Activated T-helper 1 cell treated with anti-CD3 and anti-CD28 coated beads, Interleukin-12 subunit alpha, Interleukin-12 subunit beta, Interleukin-2, Interleukin-4 antibody, amounts not matched to agents 30 ng/mL and 10 ng/mL and 1 ng/mL, durations not matched to agents 14 hours and 24 hours and 36 hours (primary cell): ENCODE results near the gene GSTP1. TPM values are rescaled to one million over a fixed set of nuclear protein-coding genes. Genes with fewer than 3 reads are reported as not detected.

Source experiments
- DNase-seq: peaks from one replicate; pipeline ENCODE4 v3.0.0; 2021; ENCODE audit warnings: low spot score
- H3K27ac Mint-ChIP-seq: one replicate; pipeline ENCODE4 v1.8.0; 2021; ENCODE audit warnings: mild to moderate bottlenecking, mixed read lengths
- H3K27me3 Mint-ChIP-seq: one replicate; pipeline ENCODE4 v1.8.0; 2022; ENCODE audit warnings: mild to moderate bottlenecking, moderate library complexity, mixed read lengths; ENCODE audit not compliant: insufficient read depth
- H3K36me3 Mint-ChIP-seq: one replicate; pipeline ENCODE4 v1.8.0; 2021; ENCODE audit warnings: low read depth, mixed read lengths
- H3K4me1 Mint-ChIP-seq: one replicate; pipeline ENCODE4 v1.8.0; 2021; ENCODE audit warnings: low read depth, mixed read lengths
- H3K4me3 Mint-ChIP-seq: one replicate; pipeline ENCODE4 v1.8.0; 2021; ENCODE audit warnings: mild to moderate bottlenecking, moderate library complexity, mixed read lengths
- H3K9me3 Mint-ChIP-seq: one replicate; pipeline ENCODE4 v1.8.0; 2021; ENCODE audit warnings: mixed read lengths
- intact Hi-C: fragments of 100-400 bp; cut with micrococcal nuclease; formaldehyde crosslinking; loops from one replicate; pipeline ENCODE4 v1.15.1; 2024
- total RNA-seq: library from RNA; stranded (reverse); gene quantifications from 2 replicates; pipeline ENCODE4 v1.2.3, GENCODE V29; 2022

GSTP1 gene
- total RNA-seq, 1 donor from 2014 or later = 278 TPM

GRCh38 chr11:67572747-67573419 is 10.7 kb upstream of the GSTP1 start:
- H3K4me3 Mint-ChIP-seq = no peak overlapping the region
- no peak overlapping the region for H3K27ac Mint-ChIP-seq
- H3K9me3 Mint-ChIP-seq = no peaks in the 10 kb centered on the region
- DNase-seq = no peak
- intact Hi-C loops = loop anchor here (1.0 to 2.0 kb wide), 4 partner anchors 34 to 86 kb away; partner anchors contain the start of gene NDUFV1
- H3K27me3 Mint-ChIP-seq = peaks cover 15% of the 10 kb centered on the region
- H3K4me1 Mint-ChIP-seq = no peaks in the 10 kb centered on the region
- H3K36me3 Mint-ChIP-seq = no peaks in the 10 kb centered on the region

GRCh38 chr11:67574938-67575337 is 8.7 kb upstream of the GSTP1 start:
- no peaks in the 10 kb centered on the region for H3K36me3 Mint-ChIP-seq
- DNase-seq = no peak
- peaks cover 24% of the 10 kb centered on the region for H3K27me3 Mint-ChIP-seq
- peaks cover 10% of the 10 kb centered on the region for H3K4me1 Mint-ChIP-seq
- no peaks in the 10 kb centered on the region for H3K9me3 Mint-ChIP-seq
- H3K27ac Mint-ChIP-seq = no peak overlapping the region
- H3K4me3 Mint-ChIP-seq = no peak overlapping the region
- intact Hi-C loops = no loop called here

GRCh38 chr11:67576735-67577475 is 6.7 kb upstream of the GSTP1 start:
- no peak overlapping the region for H3K27ac Mint-ChIP-seq
- no peak for DNase-seq
- H3K9me3 Mint-ChIP-seq = no peaks in the 10 kb centered on the region
- H3K4me3 Mint-ChIP-seq = no peak overlapping the region
- H3K27me3 Mint-ChIP-seq = peaks cover 29% of the 10 kb centered on the region
- intact Hi-C loops = no loop called here
- peaks cover 17% of the 10 kb centered on the region for H3K4me1 Mint-ChIP-seq
- H3K36me3 Mint-ChIP-seq = no peaks in the 10 kb centered on the region

DNA sequence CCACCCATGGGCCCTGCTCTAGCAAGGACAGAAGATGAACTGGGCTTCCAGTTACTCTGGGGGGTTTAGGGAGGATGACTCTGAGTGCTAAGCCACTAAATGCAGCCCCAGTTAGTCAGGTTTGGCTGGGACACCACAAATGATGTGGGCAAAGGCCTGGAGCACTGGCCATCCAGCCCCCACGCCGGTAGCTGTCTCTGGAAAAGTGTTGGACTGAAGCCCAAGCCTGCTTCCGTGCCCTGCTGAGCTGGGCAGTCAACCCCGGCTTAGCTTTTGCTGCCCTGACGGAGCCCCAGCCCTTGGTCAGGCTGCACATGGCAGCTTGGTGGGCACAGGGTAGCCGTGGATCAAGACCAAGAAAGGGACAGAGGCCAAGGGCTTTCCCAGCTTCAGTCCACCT is 5.7 kb upstream of the GSTP1 start:
- Mint-ChIP-seq H3K27me3 (peaks cover 26% of the 10 kb centered on the region), H3K4me1 (peaks cover 27% of the 10 kb centered on the region), H3K4me3 (no peak overlapping the region), H3K9me3 (no peaks in the 10 kb centered on the region), H3K36me3 (no peaks in the 10 kb centered on the region), H3K27ac (no peak overlapping the region)
- intact Hi-C loops = no loop called here
- DNase-seq = no peak

DNA sequence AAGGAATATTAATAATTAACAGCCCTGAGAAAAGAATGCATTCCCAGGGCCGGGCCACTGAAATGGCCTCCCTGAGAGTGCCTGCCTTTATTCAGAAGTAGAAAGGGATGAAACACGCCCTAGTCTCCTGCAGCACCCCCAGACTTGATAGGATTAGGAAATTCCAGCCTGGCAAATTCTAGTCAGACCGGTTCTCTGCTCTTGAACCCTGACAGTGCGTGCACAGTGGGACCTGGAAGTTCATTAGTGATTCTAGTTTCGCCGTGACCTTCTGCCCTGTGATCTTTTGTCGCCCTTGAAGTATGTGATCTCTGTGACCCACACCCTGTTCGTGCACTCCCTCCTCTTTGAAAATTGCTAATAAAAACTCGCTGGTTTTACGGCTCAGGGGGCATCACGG is 2.1 kb upstream of the GSTP1 start:
- peaks cover under 1% of the 10 kb centered on the region for H3K9me3 Mint-ChIP-seq
- H3K4me3 Mint-ChIP-seq = peak overlapping the region; percentile 6
- H3K27me3 Mint-ChIP-seq = peaks cover 20% of the 10 kb centered on the region
- DNase-seq = no peak
- H3K4me1 Mint-ChIP-seq = peaks cover 47% of the 10 kb centered on the region
- no peak overlapping the region for H3K27ac Mint-ChIP-seq
- peaks cover 15% of the 10 kb centered on the region for H3K36me3 Mint-ChIP-seq
- intact Hi-C loops = loop anchor here (10.0 kb wide), 1 partner anchor 227 kb away; the partner anchor contains the start of gene POLD4

- no peak overlapping the region for H3K27ac Mint-ChIP-seq
- H3K4me1 Mint-ChIP-seq = peaks cover 47% of the 10 kb centered on the region
- peaks cover 18% of the 10 kb centered on the region for H3K27me3 Mint-ChIP-seq
- peaks cover 19% of the 10 kb centered on the region for H3K36me3 Mint-ChIP-seq
- no peak for DNase-seq
- peaks cover 5% of the 10 kb centered on the region for H3K9me3 Mint-ChIP-seq
- peak overlapping the region; percentile 81 for H3K4me3 Mint-ChIP-seq
- intact Hi-C loops = loop anchor here (10.0 kb wide), 1 partner anchor 227 kb away; the partner anchor contains the start of gene POLD4
Measured at GRCh38 chr11:67582011-67582410, 1.6 kb upstream of the GSTP1 start.

DNA sequence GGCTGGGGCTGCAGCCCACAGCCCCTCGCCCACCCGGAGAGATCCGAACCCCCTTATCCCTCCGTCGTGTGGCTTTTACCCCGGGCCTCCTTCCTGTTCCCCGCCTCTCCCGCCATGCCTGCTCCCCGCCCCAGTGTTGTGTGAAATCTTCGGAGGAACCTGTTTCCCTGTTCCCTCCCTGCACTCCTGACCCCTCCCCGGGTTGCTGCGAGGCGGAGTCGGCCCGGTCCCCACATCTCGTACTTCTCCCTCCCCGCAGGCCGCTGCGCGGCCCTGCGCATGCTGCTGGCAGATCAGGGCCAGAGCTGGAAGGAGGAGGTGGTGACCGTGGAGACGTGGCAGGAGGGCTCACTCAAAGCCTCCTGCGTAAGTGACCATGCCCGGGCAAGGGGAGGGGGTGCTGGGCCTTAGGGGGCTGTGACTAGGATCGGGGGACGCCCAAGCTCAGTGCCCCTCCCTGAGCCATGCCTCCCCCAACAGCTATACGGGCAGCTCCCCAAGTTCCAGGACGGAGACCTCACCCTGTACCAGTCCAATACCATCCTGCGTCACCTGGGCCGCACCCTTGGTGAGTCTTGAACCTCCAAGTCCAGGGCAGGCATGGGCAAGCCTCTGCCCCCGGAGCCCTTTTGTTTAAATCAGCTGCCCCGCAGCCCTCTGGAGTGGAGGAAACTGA is 731 bp downstream of the GSTP1 start:
- H3K4me3 Mint-ChIP-seq = peak overlapping the region; percentile 81
- peak; percentile 18 for DNase-seq
- H3K27me3 Mint-ChIP-seq = peaks cover 14% of the 10 kb centered on the region
- peaks cover 5% of the 10 kb centered on the region for H3K9me3 Mint-ChIP-seq
- intact Hi-C loops = loop anchor here (10.0 kb wide), 1 partner anchor 230 kb away; the partner anchor contains the start of gene POLD4
- H3K4me1 Mint-ChIP-seq = peaks cover 43% of the 10 kb centered on the region
- peak overlapping the region; percentile 76 for H3K27ac Mint-ChIP-seq
- H3K36me3 Mint-ChIP-seq = peaks cover 25% of the 10 kb centered on the region

DNA sequence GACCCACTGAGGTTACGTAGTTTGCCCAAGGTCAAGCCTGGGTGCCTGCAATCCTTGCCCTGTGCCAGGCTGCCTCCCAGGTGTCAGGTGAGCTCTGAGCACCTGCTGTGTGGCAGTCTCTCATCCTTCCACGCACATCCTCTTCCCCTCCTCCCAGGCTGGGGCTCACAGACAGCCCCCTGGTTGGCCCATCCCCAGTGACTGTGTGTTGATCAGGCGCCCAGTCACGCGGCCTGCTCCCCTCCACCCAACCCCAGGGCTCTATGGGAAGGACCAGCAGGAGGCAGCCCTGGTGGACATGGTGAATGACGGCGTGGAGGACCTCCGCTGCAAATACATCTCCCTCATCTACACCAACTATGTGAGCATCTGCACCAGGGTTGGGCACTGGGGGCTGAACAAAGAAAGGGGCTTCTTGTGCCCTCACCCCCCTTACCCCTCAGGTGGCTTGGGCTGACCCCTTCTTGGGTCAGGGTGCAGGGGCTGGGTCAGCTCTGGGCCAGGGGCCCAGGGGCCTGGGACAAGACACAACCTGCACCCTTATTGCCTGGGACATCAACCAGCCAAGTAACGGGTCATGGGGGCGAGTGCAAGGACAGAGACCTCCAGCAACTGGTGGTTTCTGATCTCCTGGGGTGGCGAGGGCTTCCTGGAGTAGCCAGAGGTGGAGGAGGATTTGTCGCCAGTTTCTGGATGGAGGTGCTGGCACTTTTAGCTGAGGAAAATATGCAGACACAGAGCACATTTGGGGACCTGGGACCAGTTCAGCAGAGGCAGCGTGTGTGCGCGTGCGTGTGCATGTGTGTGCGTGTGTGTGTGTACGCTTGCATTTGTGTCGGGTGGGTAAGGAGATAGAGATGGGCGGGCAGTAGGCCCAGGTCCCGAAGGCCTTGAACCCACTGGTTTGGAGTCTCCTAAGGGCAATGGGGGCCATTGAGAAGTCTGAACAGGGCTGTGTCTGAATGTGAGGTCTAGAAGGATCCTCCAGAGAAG is 1.6 kb downstream of the GSTP1 start:
- Mint-ChIP-seq H3K9me3 (peaks cover 5% of the 10 kb centered on the region), H3K36me3 (peaks cover 25% of the 10 kb centered on the region), H3K27ac (peak overlapping the region; percentile 76), H3K4me3 (peak overlapping the region; percentile 81), H3K27me3 (peaks cover 9% of the 10 kb centered on the region), H3K4me1 (peaks cover 34% of the 10 kb centered on the region)
- intact Hi-C loops = loop anchor here (10.0 kb wide), 1 partner anchor 230 kb away; the partner anchor contains the start of gene POLD4
- no peak for DNase-seq

- Mint-ChIP-seq H3K9me3 (peaks cover 5% of the 10 kb centered on the region), H3K27me3 (peaks cover 5% of the 10 kb centered on the region), H3K4me3 (peak overlapping the region; percentile 81), H3K36me3 (peaks cover 25% of the 10 kb centered on the region), H3K4me1 (peaks cover 34% of the 10 kb centered on the region), H3K27ac (peak overlapping the region; percentile 4)
- intact Hi-C loops = loop anchor here (10.0 kb wide), 1 partner anchor 231 kb away; the partner anchor contains the start of gene POLD4
- DNase-seq = no peak
Measured at GRCh38 chr11:67585911-67586310, 2.3 kb downstream of the GSTP1 start.

GRCh38 chr11:67586568-67587250 is 3.1 kb downstream of the GSTP1 start:
- no peak for DNase-seq
- peaks cover 25% of the 10 kb centered on the region for H3K36me3 Mint-ChIP-seq
- H3K4me1 Mint-ChIP-seq = peaks cover 32% of the 10 kb centered on the region
- H3K9me3 Mint-ChIP-seq = peaks cover 5% of the 10 kb centered on the region
- H3K4me3 Mint-ChIP-seq = no peak overlapping the region
- intact Hi-C loops = loop anchor here (10.0 kb wide), 1 partner anchor 232 kb away; the partner anchor contains the start of gene POLD4
- peaks cover 5% of the 10 kb centered on the region for H3K27me3 Mint-ChIP-seq
- H3K27ac Mint-ChIP-seq = peak overlapping the region; percentile 53

GRCh38 chr11:67588136-67588503 is 4.5 kb downstream of the GSTP1 start:
- intact Hi-C loops = loop anchor here (10.0 kb wide), 1 partner anchor 233 kb away; the partner anchor contains the start of gene POLD4

More at GRCh38 chr11:67588136-67588503, 4.5 kb downstream of the GSTP1 start:
- Mint-ChIP-seq H3K27me3 (peaks cover 7% of the 10 kb centered on the region), H3K27ac (no peak overlapping the region), H3K4me1 (peaks cover 19% of the 10 kb centered on the region), H3K9me3 (peaks cover 5% of the 10 kb centered on the region), H3K4me3 (no peak overlapping the region), H3K36me3 (peaks cover 25% of the 10 kb centered on the region)
- DNase-seq = no peak
